RWPE2 (cell line): ENCODE data around the gene IGFBP3.

ENCODE experiments used
- ATAC-seq: fragments of 200-7000 bp; cut with Tn5 transposase; 3 replicates; pipeline ENCODE4 v1.9.1; 2021; ENCODE audit warnings: low read depth
- DNase-seq: peaks from one replicate; pipeline ENCODE4 v3.0.0-alpha.2; 2020; ENCODE audit warnings: low spot score
- H3K27ac ChIP-seq: fragments of 450-650 bp; 2 replicates; pipeline ENCODE4 v1.5.1; 2017; ENCODE audit warnings: mild to moderate bottlenecking; ENCODE audit not compliant: poor library complexity, severe bottlenecking
- H3K27me3 ChIP-seq: fragments of 250-450 bp; sonication (Bioruptor Pico); 2 replicates; pipeline ENCODE4 v1.5.1; 2021; ENCODE audit warnings: mild to moderate bottlenecking, moderate library complexity; ENCODE audit not compliant: insufficient read depth, poor library complexity, severe bottlenecking
- H3K36me3 ChIP-seq: fragments of 250-450 bp; sonication (Bioruptor Pico); 2 replicates; pipeline ENCODE4 v1.5.1; 2020; ENCODE audit warnings: low read depth, mild to moderate bottlenecking, moderate library complexity
- H3K4me1 ChIP-seq: fragments of 250-450 bp; sonication (Bioruptor Pico); 2 replicates; pipeline ENCODE4 v1.5.1; 2021; ENCODE audit warnings: mild to moderate bottlenecking, moderate library complexity; ENCODE audit not compliant: insufficient read depth, poor library complexity, severe bottlenecking
- H3K4me3 ChIP-seq: fragments of 250-450 bp; sonication (Bioruptor Pico); 2 replicates; pipeline ENCODE4 v1.5.1; 2021; ENCODE audit warnings: mild to moderate bottlenecking, moderate library complexity; ENCODE audit not compliant: severe bottlenecking
- H3K9me3 ChIP-seq: fragments of 250-450 bp; sonication (Bioruptor Pico); 2 replicates; pipeline ENCODE4 v1.5.1; 2021; ENCODE audit warnings: mild to moderate bottlenecking, moderate library complexity; ENCODE audit not compliant: severe bottlenecking
- TF ChIP-seq, protein P1 (sequence below): fragments of 450-650 bp; IDR thresholded peaks from one replicate; pipeline ENCODE4 v1.5.1; 2017; ENCODE audit warnings: mild to moderate bottlenecking, moderate library complexity; ENCODE audit not compliant: poor library complexity, severe bottlenecking

The IGFBP3 gene

GRCh38 chr7:45937862-45938261 lies 16.8 kb upstream of the IGFBP3 start:
- Histone ChIP-seq H3K9me3 (no peaks in the 10 kb centered on the region), H3K36me3 (no peaks in the 10 kb centered on the region), H3K27ac (no peak overlapping the region), H3K4me1 (no peaks in the 10 kb centered on the region), H3K27me3 (peaks cover 2% of the 10 kb centered on the region), H3K4me3 (no peak overlapping the region)
- TF ChIP-seq, protein P1, sequence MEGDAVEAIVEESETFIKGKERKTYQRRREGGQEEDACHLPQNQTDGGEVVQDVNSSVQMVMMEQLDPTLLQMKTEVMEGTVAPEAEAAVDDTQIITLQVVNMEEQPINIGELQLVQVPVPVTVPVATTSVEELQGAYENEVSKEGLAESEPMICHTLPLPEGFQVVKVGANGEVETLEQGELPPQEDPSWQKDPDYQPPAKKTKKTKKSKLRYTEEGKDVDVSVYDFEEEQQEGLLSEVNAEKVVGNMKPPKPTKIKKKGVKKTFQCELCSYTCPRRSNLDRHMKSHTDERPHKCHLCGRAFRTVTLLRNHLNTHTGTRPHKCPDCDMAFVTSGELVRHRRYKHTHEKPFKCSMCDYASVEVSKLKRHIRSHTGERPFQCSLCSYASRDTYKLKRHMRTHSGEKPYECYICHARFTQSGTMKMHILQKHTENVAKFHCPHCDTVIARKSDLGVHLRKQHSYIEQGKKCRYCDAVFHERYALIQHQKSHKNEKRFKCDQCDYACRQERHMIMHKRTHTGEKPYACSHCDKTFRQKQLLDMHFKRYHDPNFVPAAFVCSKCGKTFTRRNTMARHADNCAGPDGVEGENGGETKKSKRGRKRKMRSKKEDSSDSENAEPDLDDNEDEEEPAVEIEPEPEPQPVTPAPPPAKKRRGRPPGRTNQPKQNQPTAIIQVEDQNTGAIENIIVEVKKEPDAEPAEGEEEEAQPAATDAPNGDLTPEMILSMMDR, result no peak
- ATAC-seq (no peak), DNase-seq (no peak)

- Histone ChIP-seq H3K4me1 (no peaks in the 10 kb centered on the region), H3K27me3 (peaks cover 2% of the 10 kb centered on the region), H3K9me3 (no peaks in the 10 kb centered on the region), H3K4me3 (no peak overlapping the region), H3K27ac (no peak overlapping the region), H3K36me3 (no peaks in the 10 kb centered on the region)
- DNase-seq (no peak), ATAC-seq (no peak)
- TF ChIP-seq, protein P1, result no peak
Observed at GRCh38 chr7:45937301-45937700, 16.2 kb upstream of the IGFBP3 start.

GRCh38 chr7:45930967-45931366 lies 9.9 kb upstream of the IGFBP3 start:
- DNase-seq (no peak), ATAC-seq (no peak)
- Histone ChIP-seq H3K27me3 (peaks cover 2% of the 10 kb centered on the region), H3K36me3 (no peaks in the 10 kb centered on the region), H3K4me3 (no peak overlapping the region), H3K9me3 (no peaks in the 10 kb centered on the region), H3K27ac (no peak overlapping the region), H3K4me1 (no peaks in the 10 kb centered on the region)
- TF ChIP-seq, protein P1, result no peak

GRCh38 chr7:45927721-45928120 lies 6.6 kb upstream of the IGFBP3 start:
- H3K27ac ChIP-seq, result no peak overlapping the region
- H3K9me3 ChIP-seq, result no peaks in the 10 kb centered on the region
- DNase-seq (no peak), ATAC-seq (no peak)
- peaks cover 4% of the 10 kb centered on the region for H3K27me3 ChIP-seq
- no peaks in the 10 kb centered on the region for H3K36me3 ChIP-seq
- H3K4me1 ChIP-seq, result peaks cover 6% of the 10 kb centered on the region
- TF ChIP-seq, protein P1, result no peak
- no peak overlapping the region for H3K4me3 ChIP-seq

GRCh38 chr7:45924283-45924682 lies 3.2 kb upstream of the IGFBP3 start:
- TF ChIP-seq, protein P1, result no peak
- peaks cover 32% of the 10 kb centered on the region for H3K27me3 ChIP-seq
- H3K27ac ChIP-seq, result no peak overlapping the region
- H3K4me1 ChIP-seq, result peaks cover 15% of the 10 kb centered on the region
- no peaks in the 10 kb centered on the region for H3K36me3 ChIP-seq
- ATAC-seq (peak; percentile 77), DNase-seq (no peak)
- H3K9me3 ChIP-seq, result no peaks in the 10 kb centered on the region
- H3K4me3 ChIP-seq, result no peak overlapping the region
